Measurements from ENCODE around the gene GPC6.

GPC6 gene

DNA sequence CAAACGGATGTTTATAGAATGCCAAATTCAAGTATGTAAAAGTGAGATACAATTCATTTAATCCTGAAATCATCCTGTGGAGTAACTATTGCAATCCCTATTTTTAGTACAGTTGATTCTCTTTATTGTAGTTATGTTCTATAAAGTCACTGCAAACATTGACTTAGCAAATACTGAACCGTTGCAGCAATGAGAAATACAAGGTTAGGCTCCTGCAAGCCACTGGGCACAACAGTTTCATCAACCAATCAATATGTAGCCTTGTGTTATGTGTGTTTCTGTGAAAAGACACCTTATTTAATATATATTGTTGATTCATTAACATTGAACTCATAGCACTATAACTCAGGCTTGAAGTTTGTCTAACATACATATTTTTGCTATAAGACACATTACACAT is 1078.4 kb downstream of the GPC6 start:
- H2AFZ ChIP-seq (ENCODE audit: low read length), result no peak overlapping the region
- H2BK120ac ChIP-seq (ENCODE audit: low read depth, low read length), result no peak overlapping the region
- no peak for DNase-seq (ENCODE audit: low spot score)
- no peak overlapping the region for H2BK5ac ChIP-seq (ENCODE audit: low read length)
- no peak overlapping the region for H3K23ac ChIP-seq (ENCODE audit: low read depth, low read length, poor library complexity)
- H3K9ac ChIP-seq (ENCODE audit: low read depth, low read length, poor library complexity), result no peak overlapping the region
- no peaks in the 10 kb centered on the region for H3K36me3 ChIP-seq (replicated peaks in 1 of 2; ENCODE audit: control insufficient read depth in 2 of 2, insufficient read depth in 2 of 2, low read length in 2 of 2)
- no CpG with 5 or more reads among the region's 2 CpGs for WGBS, 2 donors (ENCODE audit: extremely low coverage in 2 of 2, insufficient read length in 2 of 2, insufficient replicate concordance in 1 of 2)
- H2AK5ac ChIP-seq (ENCODE audit: low read depth, low read length), result no peak overlapping the region
- no peak overlapping the region for H3K27ac ChIP-seq (replicated peaks; ENCODE audit: low read length)
- H3K4ac ChIP-seq (ENCODE audit: low read length), result no peak overlapping the region
- H4K8ac ChIP-seq (ENCODE audit: low read depth, low read length), result no peak overlapping the region
- no peaks in the 10 kb centered on the region for H3K9me3 ChIP-seq (replicated peaks in 1 of 2; ENCODE audit: control insufficient read depth in 2 of 2, insufficient read depth in 1 of 2, low read depth in 1 of 2, low read length in 2 of 2)
- no peak overlapping the region for H2BK15ac ChIP-seq (ENCODE audit: low read length)
- no peaks in the 10 kb centered on the region for H3K79me1 ChIP-seq (ENCODE audit: low read depth, low read length)
- no peak overlapping the region for H2BK12ac ChIP-seq (ENCODE audit: low read length)
- no peak overlapping the region for H4K91ac ChIP-seq (ENCODE audit: low read depth, low read length, poor library complexity)
- no peak overlapping the region for H3K4me2 ChIP-seq (ENCODE audit: insufficient read depth, low read length, poor library complexity, severe bottlenecking)
- no peak overlapping the region for H3K18ac ChIP-seq (ENCODE audit: low read length)
- peaks cover 0 to 2% (median 0%) of the 10 kb centered on the region in 3 experiments for H3K27me3 ChIP-seq (ENCODE audit: control insufficient read depth in 3 of 3, insufficient read depth in 3 of 3, low read depth in 1 of 3, low read length in 3 of 3)
- peaks cover 4 to 8% of the 10 kb centered on the region in 2 donors for H3K4me1 ChIP-seq (ENCODE audit: control insufficient read depth in 2 of 2, insufficient read depth in 1 of 2, low read depth in 1 of 2, low read length in 2 of 2)
- no peak overlapping the region for H3K14ac ChIP-seq (ENCODE audit: low read length)
- no peak overlapping the region for H3K4me3 ChIP-seq (ENCODE audit: low read length in 2 of 2)

GRCh38 chr13:94305463-94305862 is 1078.9 kb downstream of the GPC6 start:
- no peaks in the 10 kb centered on the region for H3K79me1 ChIP-seq (ENCODE audit: low read depth, low read length)
- no peak overlapping the region for H3K14ac ChIP-seq (ENCODE audit: low read length)
- peaks cover 0 to 2% (median 0%) of the 10 kb centered on the region in 3 experiments for H3K27me3 ChIP-seq (ENCODE audit: control insufficient read depth in 3 of 3, insufficient read depth in 3 of 3, low read depth in 1 of 3, low read length in 3 of 3)
- H3K4me3 ChIP-seq (ENCODE audit: low read length in 2 of 2), result no peak overlapping the region
- H2BK12ac ChIP-seq (ENCODE audit: low read length), result no peak overlapping the region
- H3K18ac ChIP-seq (ENCODE audit: low read length), result no peak overlapping the region
- H2BK120ac ChIP-seq (ENCODE audit: low read depth, low read length), result no peak overlapping the region
- no peak overlapping the region for H3K4ac ChIP-seq (ENCODE audit: low read length)
- no peak overlapping the region for H3K4me2 ChIP-seq (ENCODE audit: insufficient read depth, low read length, poor library complexity, severe bottlenecking)
- no peak overlapping the region for H4K8ac ChIP-seq (ENCODE audit: low read depth, low read length)
- H3K36me3 ChIP-seq (replicated peaks in 1 of 2; ENCODE audit: control insufficient read depth in 2 of 2, insufficient read depth in 2 of 2, low read length in 2 of 2), result no peaks in the 10 kb centered on the region
- no CpG with 5 or more reads among the region's 1 CpG for WGBS, 2 donors (ENCODE audit: extremely low coverage in 2 of 2, insufficient read length in 2 of 2, insufficient replicate concordance in 1 of 2)
- H3K9ac ChIP-seq (ENCODE audit: low read depth, low read length, poor library complexity), result no peak overlapping the region
- no peak overlapping the region for H3K23ac ChIP-seq (ENCODE audit: low read depth, low read length, poor library complexity)
- no peaks in the 10 kb centered on the region for H3K9me3 ChIP-seq (replicated peaks in 1 of 2; ENCODE audit: control insufficient read depth in 2 of 2, insufficient read depth in 1 of 2, low read depth in 1 of 2, low read length in 2 of 2)
- no peak overlapping the region for H4K91ac ChIP-seq (ENCODE audit: low read depth, low read length, poor library complexity)
- H2BK5ac ChIP-seq (ENCODE audit: low read length), result no peak overlapping the region
- no peak overlapping the region for H2AFZ ChIP-seq (ENCODE audit: low read length)
- H3K27ac ChIP-seq (replicated peaks; ENCODE audit: low read length), result no peak overlapping the region
- H2AK5ac ChIP-seq (ENCODE audit: low read depth, low read length), result no peak overlapping the region
- no peak for DNase-seq (ENCODE audit: low spot score)
- H3K4me1 ChIP-seq (ENCODE audit: control insufficient read depth in 2 of 2, insufficient read depth in 1 of 2, low read depth in 1 of 2, low read length in 2 of 2), result peaks cover 4 to 8% of the 10 kb centered on the region in 2 donors
- no peak overlapping the region for H2BK15ac ChIP-seq (ENCODE audit: low read length)

DNA sequence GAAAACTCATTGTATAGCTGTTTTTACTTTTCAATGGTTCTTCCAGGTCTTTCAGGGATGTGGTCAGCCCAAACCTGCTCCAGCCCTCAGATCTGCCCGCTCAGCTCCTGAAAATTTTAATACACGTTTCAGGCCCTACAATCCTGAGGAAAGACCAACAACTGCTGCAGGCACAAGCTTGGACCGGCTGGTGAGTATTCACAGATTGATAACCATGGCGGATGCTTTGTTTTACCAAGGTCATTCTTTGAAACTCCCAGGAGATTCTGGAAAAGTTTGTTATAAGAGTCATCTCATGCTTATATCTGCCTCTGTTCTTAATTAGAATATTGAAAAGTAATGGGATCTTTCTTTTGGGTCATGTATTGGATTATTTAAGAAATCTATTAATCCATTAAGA is 1079.3 kb downstream of the GPC6 start:
- no peak overlapping the region for H3K18ac ChIP-seq (ENCODE audit: low read length)
- no peaks in the 10 kb centered on the region for H3K9me3 ChIP-seq (replicated peaks in 1 of 2; ENCODE audit: control insufficient read depth in 2 of 2, insufficient read depth in 1 of 2, low read depth in 1 of 2, low read length in 2 of 2)
- no CpG with 5 or more reads among the region's 4 CpGs for WGBS, 2 donors (ENCODE audit: extremely low coverage in 2 of 2, insufficient read length in 2 of 2, insufficient replicate concordance in 1 of 2)
- H2AK5ac ChIP-seq (ENCODE audit: low read depth, low read length), result no peak overlapping the region
- H3K4me3 ChIP-seq (ENCODE audit: low read length in 2 of 2), result no peak overlapping the region
- no peak overlapping the region for H2BK5ac ChIP-seq (ENCODE audit: low read length)
- peaks cover 0 to 2% (median 0%) of the 10 kb centered on the region in 3 experiments for H3K27me3 ChIP-seq (ENCODE audit: control insufficient read depth in 3 of 3, insufficient read depth in 3 of 3, low read depth in 1 of 3, low read length in 3 of 3)
- H3K36me3 ChIP-seq (replicated peaks in 1 of 2; ENCODE audit: control insufficient read depth in 2 of 2, insufficient read depth in 2 of 2, low read length in 2 of 2), result no peaks in the 10 kb centered on the region
- H3K4me2 ChIP-seq (ENCODE audit: insufficient read depth, low read length, poor library complexity, severe bottlenecking), result no peak overlapping the region
- H4K91ac ChIP-seq (ENCODE audit: low read depth, low read length, poor library complexity), result no peak overlapping the region
- no peak overlapping the region for H3K23ac ChIP-seq (ENCODE audit: low read depth, low read length, poor library complexity)
- no peaks in the 10 kb centered on the region for H3K79me1 ChIP-seq (ENCODE audit: low read depth, low read length)
- no peak for DNase-seq (ENCODE audit: low spot score)
- H2BK120ac ChIP-seq (ENCODE audit: low read depth, low read length), result no peak overlapping the region
- no peak overlapping the region for H4K8ac ChIP-seq (ENCODE audit: low read depth, low read length)
- H2AFZ ChIP-seq (ENCODE audit: low read length), result no peak overlapping the region
- H3K4me1 ChIP-seq (ENCODE audit: control insufficient read depth in 2 of 2, insufficient read depth in 1 of 2, low read depth in 1 of 2, low read length in 2 of 2), result peaks cover 4 to 8% of the 10 kb centered on the region in 2 donors
- H3K4ac ChIP-seq (ENCODE audit: low read length), result no peak overlapping the region
- no peak overlapping the region for H2BK12ac ChIP-seq (ENCODE audit: low read length)
- H3K27ac ChIP-seq (replicated peaks; ENCODE audit: low read length), result no peak overlapping the region
- H3K9ac ChIP-seq (ENCODE audit: low read depth, low read length, poor library complexity), result no peak overlapping the region
- no peak overlapping the region for H3K14ac ChIP-seq (ENCODE audit: low read length)
- no peak overlapping the region for H2BK15ac ChIP-seq (ENCODE audit: low read length)

GRCh38 chr13:94308832-94309231 is 1082.2 kb downstream of the GPC6 start:
- Histone ChIP-seq H3K79me1 (ENCODE audit: low read depth, low read length) (no peaks in the 10 kb centered on the region), H2BK120ac (ENCODE audit: low read depth, low read length) (no peak overlapping the region), H3K27me3 (ENCODE audit: control insufficient read depth in 3 of 3, insufficient read depth in 3 of 3, low read depth in 1 of 3, low read length in 3 of 3) (peaks cover 0 to 15% (median 0%) of the 10 kb centered on the region in 3 experiments), H3K14ac (ENCODE audit: low read length) (no peak overlapping the region), H3K9me3 (replicated peaks in 1 of 2; ENCODE audit: control insufficient read depth in 2 of 2, insufficient read depth in 1 of 2, low read depth in 1 of 2, low read length in 2 of 2) (no peaks in the 10 kb centered on the region), H3K27ac (replicated peaks; ENCODE audit: low read length) (no peak overlapping the region), H2BK15ac (ENCODE audit: low read length) (no peak overlapping the region), H3K23ac (ENCODE audit: low read depth, low read length, poor library complexity) (no peak overlapping the region), H2BK12ac (ENCODE audit: low read length) (no peak overlapping the region), H3K36me3 (replicated peaks in 1 of 2; ENCODE audit: control insufficient read depth in 2 of 2, insufficient read depth in 2 of 2, low read length in 2 of 2) (no peaks in the 10 kb centered on the region), H3K9ac (ENCODE audit: low read depth, low read length, poor library complexity) (no peak overlapping the region), H2BK5ac (ENCODE audit: low read length) (no peak overlapping the region), H3K4me1 (ENCODE audit: control insufficient read depth in 2 of 2, insufficient read depth in 1 of 2, low read depth in 1 of 2, low read length in 2 of 2) (peaks cover 4 to 22% of the 10 kb centered on the region in 2 donors), H3K4me2 (ENCODE audit: insufficient read depth, low read length, poor library complexity, severe bottlenecking) (no peak overlapping the region), H3K4ac (ENCODE audit: low read length) (no peak overlapping the region), H2AFZ (ENCODE audit: low read length) (no peak overlapping the region), H4K91ac (ENCODE audit: low read depth, low read length, poor library complexity) (no peak overlapping the region), H4K8ac (ENCODE audit: low read depth, low read length) (no peak overlapping the region), H2AK5ac (ENCODE audit: low read depth, low read length) (no peak overlapping the region), H3K18ac (ENCODE audit: low read length) (no peak overlapping the region), H3K4me3 (ENCODE audit: low read length in 2 of 2) (no peak overlapping the region)
- no CpG with 5 or more reads among the region's 4 CpGs for WGBS, 2 donors (ENCODE audit: extremely low coverage in 2 of 2, insufficient read length in 2 of 2, insufficient replicate concordance in 1 of 2)
- DNase-seq (ENCODE audit: low spot score), result no peak

Measured in neuronal stem cell (in vitro differentiated cells).